HFFc6 (cell line): ENCODE data around the gene FGF14. TPM values are rescaled to one million over a fixed set of nuclear protein-coding genes. Genes with fewer than 3 reads are reported as not detected.

ENCODE experiments used
- DNase-seq: peaks from one replicate; pipeline ENCODE4 v3.0.0-alpha.2; 2018
- H3K27ac Mint-ChIP-seq: 2 replicates; pipeline ENCODE4 v1.8.0; 2020; ENCODE audit warnings: mild to moderate bottlenecking, mixed read lengths
- H3K27me3 Mint-ChIP-seq: 2 replicates; pipeline ENCODE4 v1.8.0; 2021; ENCODE audit warnings: mild to moderate bottlenecking, moderate library complexity, mixed read lengths; ENCODE audit not compliant: insufficient read depth
- H3K36me3 Mint-ChIP-seq: 2 replicates; pipeline ENCODE4 v1.8.0; 2021; ENCODE audit warnings: low read depth, mixed read lengths
- H3K4me1 Mint-ChIP-seq: 2 replicates; pipeline ENCODE4 v1.8.0; 2020; ENCODE audit warnings: low read depth, mixed read lengths
- H3K4me3 Mint-ChIP-seq: 2 replicates; pipeline ENCODE4 v1.8.0; 2020; ENCODE audit warnings: mild to moderate bottlenecking, moderate library complexity, mixed read lengths
- H3K9me3 Mint-ChIP-seq: 2 replicates; pipeline ENCODE4 v1.8.0; 2020; ENCODE audit warnings: mild to moderate bottlenecking, mixed read lengths
- CTCF ChIP-seq: fragments of 200-600 bp; sonication (generic); IDR thresholded peaks from 2 replicates; pipeline ENCODE4 v1.5.0; 2021; ENCODE audit warnings: antibody characterized with exemption, mild to moderate bottlenecking
- total RNA-seq, 6 experiments: library from RNA; stranded (reverse); fragmentation: NEBNext Ultra II Directional; extraction: Animal tissue kit (Norgen Biotek cat#: 25700); gene quantifications; 2 replicates in 1 of 6; 3 replicates in 5 of 6; pipeline ENCODE4 v1.2.3, GENCODE V29; 2021

The FGF14 gene
- total RNA-seq, 6 experiments from 2014 or later, result 0.02 to 0.03 TPM; not detected in 4

- no peak for DNase-seq
- Mint-ChIP-seq H3K36me3 (no peaks in the 10 kb centered on the region), H3K27ac (no peak overlapping the region), H3K4me3 (no peak overlapping the region), H3K4me1 (no peaks in the 10 kb centered on the region), H3K27me3 (peaks cover 25% of the 10 kb centered on the region), H3K9me3 (no peaks in the 10 kb centered on the region)
- TF ChIP-seq CTCF, result no peak
Measured at GRCh38 chr13:101916775-101917474, 484.9 kb downstream of the FGF14 start.

- Mint-ChIP-seq H3K4me3 (no peak overlapping the region), H3K27ac (no peak overlapping the region), H3K9me3 (no peaks in the 10 kb centered on the region), H3K27me3 (peaks cover 25% of the 10 kb centered on the region), H3K4me1 (no peaks in the 10 kb centered on the region), H3K36me3 (no peaks in the 10 kb centered on the region)
- TF ChIP-seq CTCF, result 0 out of 2 replicates have a peak, but pooled peaks have one; percentile 18
- DNase-seq, result no peak
Measured at GRCh38 chr13:101916108-101916774, 485.6 kb downstream of the FGF14 start.

- Mint-ChIP-seq H3K4me1 (no peaks in the 10 kb centered on the region), H3K36me3 (no peaks in the 10 kb centered on the region), H3K4me3 (no peak overlapping the region), H3K27ac (no peak overlapping the region), H3K9me3 (no peaks in the 10 kb centered on the region), H3K27me3 (peaks cover 25% of the 10 kb centered on the region)
- no peak for DNase-seq
- no peak for TF ChIP-seq CTCF
Measured at GRCh38 chr13:101915755-101916107, 486.1 kb downstream of the FGF14 start.

- no peak overlapping the region for H3K4me3 Mint-ChIP-seq
- TF ChIP-seq CTCF, result no peak
- H3K27ac Mint-ChIP-seq, result no peak overlapping the region
- no peaks in the 10 kb centered on the region for H3K9me3 Mint-ChIP-seq
- no peak for DNase-seq
- no peaks in the 10 kb centered on the region for H3K4me1 Mint-ChIP-seq
- H3K27me3 Mint-ChIP-seq, result peaks cover 24% of the 10 kb centered on the region
- H3K36me3 Mint-ChIP-seq, result no peaks in the 10 kb centered on the region
Measured at GRCh38 chr13:101915331-101915730, 486.5 kb downstream of the FGF14 start.

GRCh38 chr13:101911752-101912151, 490.1 kb downstream of the FGF14 start:
- no peak overlapping the region for H3K4me3 Mint-ChIP-seq
- no peaks in the 10 kb centered on the region for H3K9me3 Mint-ChIP-seq
- H3K4me1 Mint-ChIP-seq, result no peaks in the 10 kb centered on the region
- peaks cover 7% of the 10 kb centered on the region for H3K27me3 Mint-ChIP-seq
- no peak overlapping the region for H3K27ac Mint-ChIP-seq
- no peak for DNase-seq
- H3K36me3 Mint-ChIP-seq, result no peaks in the 10 kb centered on the region
- no peak for TF ChIP-seq CTCF
